Stimulated activated CD4-positive, alpha-beta T cell treated with anti-CD3 and anti-CD28 coated beads, Interleukin-2, amount 100 ng/mL, for 24 hours (primary cell): ENCODE results near the gene PLEKHG7.

Source experiments
- DNase-seq, 2 donors: peaks; one replicate each; pipeline ENCODE4 v3.0.0-alpha.2; 2020

PLEKHG7 gene

GRCh38 chr12:92814584-92814983 is 111.8 kb downstream of the PLEKHG7 start:
- DNase-seq, result no peak

DNA sequence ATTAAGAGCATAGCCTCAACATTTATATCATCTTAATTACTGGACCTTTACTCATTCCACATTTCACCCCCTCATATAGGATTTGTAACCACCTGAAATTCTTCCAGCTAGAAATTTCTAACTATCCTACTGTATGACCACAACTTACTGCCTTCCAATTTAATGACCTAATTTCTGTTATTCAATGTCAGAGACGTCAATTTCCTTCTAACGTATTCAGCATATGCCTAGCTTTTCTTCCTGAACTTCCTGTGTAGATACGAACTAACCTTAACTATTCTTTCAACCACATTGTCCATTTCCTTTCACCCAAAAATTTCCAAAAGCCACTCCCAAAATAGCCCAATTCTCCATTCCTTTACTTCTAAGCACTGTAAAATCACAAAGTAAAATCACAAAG is 118.4 kb downstream of the PLEKHG7 start:
- no peak for DNase-seq
